ENCODE results near the gene MTMR3.

DNA sequence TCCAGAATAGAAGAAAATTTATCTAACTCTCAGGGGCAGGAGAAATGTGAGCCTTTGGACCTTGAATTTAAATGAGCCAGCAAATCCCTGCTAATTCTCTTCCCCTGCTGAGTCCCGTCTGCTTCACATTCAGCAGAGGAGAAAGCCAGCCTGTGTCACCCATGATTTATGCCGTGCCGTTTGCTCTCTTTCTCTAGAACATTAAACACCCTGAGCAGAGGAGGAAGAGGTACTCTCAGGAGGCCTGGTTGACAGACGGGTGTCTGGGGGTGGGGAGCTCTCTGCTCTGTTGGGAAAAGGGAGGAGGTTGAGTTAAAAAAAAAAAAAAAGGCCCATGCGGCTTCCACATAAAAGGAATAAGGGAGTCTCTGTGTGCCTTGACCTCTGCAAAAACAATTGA lies 11.3 kb upstream of the MTMR3 start:
- no peak for TF ChIP-seq POLR2A (IDR thresholded peaks at IDR 0.05)
- TF ChIP-seq, protein P1, sequence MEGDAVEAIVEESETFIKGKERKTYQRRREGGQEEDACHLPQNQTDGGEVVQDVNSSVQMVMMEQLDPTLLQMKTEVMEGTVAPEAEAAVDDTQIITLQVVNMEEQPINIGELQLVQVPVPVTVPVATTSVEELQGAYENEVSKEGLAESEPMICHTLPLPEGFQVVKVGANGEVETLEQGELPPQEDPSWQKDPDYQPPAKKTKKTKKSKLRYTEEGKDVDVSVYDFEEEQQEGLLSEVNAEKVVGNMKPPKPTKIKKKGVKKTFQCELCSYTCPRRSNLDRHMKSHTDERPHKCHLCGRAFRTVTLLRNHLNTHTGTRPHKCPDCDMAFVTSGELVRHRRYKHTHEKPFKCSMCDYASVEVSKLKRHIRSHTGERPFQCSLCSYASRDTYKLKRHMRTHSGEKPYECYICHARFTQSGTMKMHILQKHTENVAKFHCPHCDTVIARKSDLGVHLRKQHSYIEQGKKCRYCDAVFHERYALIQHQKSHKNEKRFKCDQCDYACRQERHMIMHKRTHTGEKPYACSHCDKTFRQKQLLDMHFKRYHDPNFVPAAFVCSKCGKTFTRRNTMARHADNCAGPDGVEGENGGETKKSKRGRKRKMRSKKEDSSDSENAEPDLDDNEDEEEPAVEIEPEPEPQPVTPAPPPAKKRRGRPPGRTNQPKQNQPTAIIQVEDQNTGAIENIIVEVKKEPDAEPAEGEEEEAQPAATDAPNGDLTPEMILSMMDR (IDR thresholded peaks at IDR 0.05) = no peak

Measured in breast epithelium (tissue), 3 donors.